Thyroid gland (tissue), 4 donors: ENCODE results near the gene KRTAP2-3. TPM values are rescaled to one million over a fixed set of nuclear protein-coding genes. Genes with fewer than 3 reads are reported as not detected.

Source experiments
- DNase-seq, 2 donors: peaks; one replicate each; pipeline ENCODE4 v3.0.0-alpha.2; 2019
- H3K27ac ChIP-seq, 3 donors: fragments of 200-600 bp; sonication (generic); 1 replicate in 2 of 3; 2 replicates in 1 of 3; pipeline ENCODE4 v1.5.1; 2016 to 2019; ENCODE audit warnings: mild to moderate bottlenecking in 1 of 3, moderate library complexity in 1 of 3
- H3K27me3 ChIP-seq: fragments of 200-600 bp; sonication (generic); one replicate; pipeline ENCODE4 v1.5.1; 2019
- H3K36me3 ChIP-seq, 2 donors: fragments of 200-600 bp; sonication (generic); one replicate each; pipeline ENCODE4 v1.5.1; 2016 to 2019
- H3K4me1 ChIP-seq, 2 donors: fragments of 200-600 bp; sonication (generic); one replicate each; pipeline ENCODE4 v1.5.1; 2017 to 2019
- H3K4me3 ChIP-seq, 3 donors: fragments of 200-600 bp; sonication (generic); replicated peaks in 1 of 3; 1 replicate in 2 of 3; 2 replicates in 1 of 3; pipeline ENCODE4 v1.5.1; 2016; ENCODE audit warnings: mild to moderate bottlenecking in 1 of 3
- H3K9me3 ChIP-seq: fragments of 200-600 bp; sonication (generic); one replicate; pipeline ENCODE4 v1.5.1; 2017
- CTCF ChIP-seq, 6 experiments: fragments of 200-600 bp in 3 of 6; fragments of 450-650 bp in 3 of 6; sonication (generic) in 3 of 6; IDR thresholded peaks; one replicate each; pipeline ENCODE4 v1.5.1; 2016 to 2019; ENCODE audit warnings: antibody characterized with exemption in 6 of 6, mild to moderate bottlenecking in 2 of 6, inconsistent platforms in 1 of 6, moderate library complexity in 1 of 6
- POLR2A ChIP-seq, 2 donors: fragments of 450-650 bp; IDR thresholded peaks; one replicate each; pipeline ENCODE4 v1.6.1; 2017; ENCODE audit warnings: antibody characterized with exemption in 2 of 2, mild to moderate bottlenecking in 2 of 2, moderate library complexity in 1 of 2
- WGBS, 2 donors: methylation state at CpG; one replicate each; pipeline ENCODE4 v1.1.5; 2017; 5-methylcytosine and 5-hydroxymethylcytosine counted together
- intact Hi-C: fragments of 100-400 bp; cut with DNase I; formaldehyde crosslinking; loops from one replicate; pipeline ENCODE4 v1.15.1; 2023
- total RNA-seq, 4 donors: library from RNA; depleted of rRNA; stranded (reverse); fragments of >200 nt; gene quantifications; one replicate each; pipeline ENCODE4 v1.2.3, GENCODE V29; 2016

KRTAP2-3 gene
- total RNA-seq, 4 donors from 2014 or later = not detected

- intact Hi-C loops = no loop called here
Observed at GRCh38 chr17:41015454-41015853, 44.5 kb downstream of the KRTAP2-3 start.

DNA sequence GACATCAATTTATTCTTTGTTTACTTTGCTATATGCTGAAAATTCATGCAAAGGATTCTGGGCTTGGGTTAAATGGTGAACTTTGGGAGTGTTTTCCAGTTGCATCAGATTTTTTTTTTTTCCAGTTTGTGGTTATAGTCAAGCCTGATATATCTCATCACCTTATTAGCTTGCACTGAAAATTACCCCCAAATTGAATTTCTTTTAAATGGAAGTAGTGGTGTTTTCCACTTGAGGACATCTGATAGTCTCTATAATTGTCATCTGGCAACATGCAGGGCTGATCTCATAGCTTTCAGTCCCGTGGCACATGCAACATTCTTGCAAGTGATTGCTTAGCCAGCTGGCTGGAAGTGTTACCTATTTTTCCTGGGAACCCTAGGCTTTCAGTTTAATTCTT is 46.3 kb downstream of the KRTAP2-3 start:
- Histone ChIP-seq H3K4me3 (no peak overlapping the region), H3K9me3 (no peaks in the 10 kb centered on the region), H3K36me3 (no peaks in the 10 kb centered on the region), H3K4me1 (no peaks in the 10 kb centered on the region), H3K27me3 (no peaks in the 10 kb centered on the region), H3K27ac (no peak overlapping the region)
- intact Hi-C loops = no loop called here
- DNase-seq = no peak
- 27 to 47% methylated on average over 1 of the region's 1 CpG for WGBS, 2 donors
- TF ChIP-seq CTCF (IDR thresholded peaks at IDR 0.05) = no peak
- TF ChIP-seq POLR2A (IDR thresholded peaks at IDR 0.05) = no peak

More at GRCh38 chr17:41015454-41015853, 44.5 kb downstream of the KRTAP2-3 start:
- no peak overlapping the region for H3K4me3 ChIP-seq
- no peaks in the 10 kb centered on the region for H3K9me3 ChIP-seq
- no peak overlapping the region for H3K27ac ChIP-seq
- H3K4me1 ChIP-seq = no peaks in the 10 kb centered on the region
- no peaks in the 10 kb centered on the region for H3K27me3 ChIP-seq
- WGBS, 2 donors = 75 to 82% methylated on average over 7 of the region's 7 CpGs
- no peaks in the 10 kb centered on the region for H3K36me3 ChIP-seq
- TF ChIP-seq POLR2A (IDR thresholded peaks at IDR 0.05) = no peak
- TF ChIP-seq CTCF (IDR thresholded peaks at IDR 0.05) = no peak
- no peak for DNase-seq

DNA sequence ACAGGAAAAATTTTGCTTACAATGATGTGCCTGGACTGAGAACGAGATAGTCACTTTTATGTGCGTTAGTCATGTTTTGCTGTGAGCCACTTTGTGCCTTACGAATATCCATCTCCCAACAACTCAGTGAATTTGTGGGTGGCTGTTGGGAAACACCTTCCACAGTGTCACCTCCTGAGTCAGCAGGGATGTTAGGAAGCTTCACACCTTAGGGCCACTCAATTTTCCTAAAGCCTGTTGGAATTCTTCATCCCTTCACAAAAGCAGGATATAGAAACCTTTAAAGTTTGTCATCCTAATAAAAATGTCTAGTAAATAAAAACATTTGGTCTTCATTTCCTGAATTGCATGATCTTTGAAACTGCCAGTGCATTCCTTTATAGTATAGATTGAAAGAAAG is 46.7 kb downstream of the KRTAP2-3 start:
- H3K27me3 ChIP-seq = no peaks in the 10 kb centered on the region
- intact Hi-C loops = no loop called here
- H3K27ac ChIP-seq = no peak overlapping the region
- DNase-seq = no peak
- no peak overlapping the region for H3K4me3 ChIP-seq
- H3K9me3 ChIP-seq = no peaks in the 10 kb centered on the region
- 85 to 90% methylated on average over 3 of the region's 3 CpGs for WGBS, 2 donors
- H3K36me3 ChIP-seq = no peaks in the 10 kb centered on the region
- TF ChIP-seq CTCF (IDR thresholded peaks at IDR 0.05) (no peak), POLR2A (IDR thresholded peaks at IDR 0.05) (no peak)
- no peaks in the 10 kb centered on the region for H3K4me1 ChIP-seq

DNA sequence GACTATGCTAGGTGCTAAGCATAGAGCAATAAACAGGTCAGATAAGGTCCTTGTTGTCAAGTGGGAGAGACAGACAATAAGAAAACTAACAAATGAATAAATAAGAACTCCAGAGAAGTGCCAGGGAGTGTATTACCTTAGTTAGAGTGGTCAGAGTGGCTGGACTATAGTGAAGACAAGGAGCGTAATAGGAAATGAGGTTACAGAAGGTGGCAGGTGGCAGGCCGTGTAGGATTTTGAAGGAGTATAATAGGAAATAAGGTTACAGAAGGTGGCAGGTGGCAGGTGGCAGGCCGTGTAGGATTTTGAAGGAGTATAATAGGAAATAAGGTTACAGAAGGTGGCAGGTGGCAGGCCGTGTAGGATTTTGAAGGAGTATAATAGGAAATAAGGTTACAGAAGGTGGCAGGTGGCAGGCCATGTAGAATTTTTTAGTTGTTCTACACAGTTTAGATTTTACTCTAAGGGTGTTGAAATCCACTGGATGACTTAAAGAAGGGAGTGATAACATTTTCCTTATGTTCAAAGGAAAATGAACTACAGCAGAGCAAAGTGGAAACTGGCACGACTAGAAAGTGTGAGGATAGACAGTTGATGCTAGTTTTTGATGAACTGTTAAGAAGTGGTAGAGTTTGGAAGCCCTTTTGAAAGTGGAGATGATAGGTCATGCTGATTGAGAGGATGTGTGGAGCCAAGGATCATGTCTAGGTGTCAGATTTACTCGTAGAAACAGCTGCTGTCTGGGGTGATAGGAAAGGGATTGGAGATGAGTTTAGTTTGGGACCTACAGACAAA is 47.4 kb downstream of the KRTAP2-3 start:
- no peaks in the 10 kb centered on the region for H3K27me3 ChIP-seq
- H3K4me1 ChIP-seq = no peaks in the 10 kb centered on the region
- DNase-seq = no peak
- TF ChIP-seq POLR2A (IDR thresholded peaks at IDR 0.05) = no peak
- no peak for TF ChIP-seq CTCF (IDR thresholded peaks at IDR 0.05)
- 73 to 78% methylated on average over 6 of the region's 6 CpGs for WGBS, 2 donors
- no peaks in the 10 kb centered on the region for H3K36me3 ChIP-seq
- H3K4me3 ChIP-seq = no peak overlapping the region
- intact Hi-C loops = no loop called here
- no peak overlapping the region for H3K27ac ChIP-seq
- no peaks in the 10 kb centered on the region for H3K9me3 ChIP-seq

GRCh38 chr17:41010441-41010840 is 49.5 kb downstream of the KRTAP2-3 start:
- TF ChIP-seq POLR2A (IDR thresholded peaks at IDR 0.05) = no peak
- no peak for TF ChIP-seq CTCF (IDR thresholded peaks at IDR 0.05)
- Histone ChIP-seq H3K27ac (no peak overlapping the region), H3K4me3 (no peak overlapping the region), H3K27me3 (no peaks in the 10 kb centered on the region), H3K36me3 (no peaks in the 10 kb centered on the region), H3K4me1 (no peaks in the 10 kb centered on the region), H3K9me3 (no peaks in the 10 kb centered on the region)
- intact Hi-C loops = no loop called here
- DNase-seq = no peak
